Brain microvascular endothelial cell (primary cell): Measurements from ENCODE around the gene ST6GALNAC6.

Experiments
- DNase-seq: peaks from one replicate; pipeline ENCODE4 v3.0.0-alpha.2; 2020
- H3K27ac ChIP-seq: fragments of 250-450 bp; sonication (Bioruptor Pico); 2 replicates; pipeline ENCODE4 v1.5.1; 2020; ENCODE audit warnings: mild to moderate bottlenecking, moderate library complexity
- H3K27me3 ChIP-seq: fragments of 250-450 bp; sonication (Bioruptor Pico); replicated peaks from 2 replicates; pipeline ENCODE4 v1.5.1; 2020; ENCODE audit warnings: mild to moderate bottlenecking
- H3K36me3 ChIP-seq: fragments of 250-450 bp; sonication (Bioruptor Pico); replicated peaks from 2 replicates; pipeline ENCODE4 v1.5.1; 2020; ENCODE audit warnings: mild to moderate bottlenecking
- H3K4me3 ChIP-seq: 2 replicates; pipeline ENCODE4 v1.5.1; 2011; ENCODE audit warnings: low read depth, mild to moderate bottlenecking, control low read depth, low read length, moderate library complexity
- in situ Hi-C: cut with HindIII; loops from 2 replicates; pipeline ENCODE4 v1.10.0; 2017; ENCODE audit warnings: low sequenced_read_pairs, low pct_ligation_motif_present
- TF ChIP-seq, protein P1 (sequence below): IDR thresholded peaks from 2 replicates; pipeline ENCODE4 v1.5.1; 2011; ENCODE audit warnings: low read depth, mild to moderate bottlenecking, moderate library complexity, low read length, control low read depth, inconsistent platforms; ENCODE audit errors: missing control alignments

Gene ST6GALNAC6

DNA sequence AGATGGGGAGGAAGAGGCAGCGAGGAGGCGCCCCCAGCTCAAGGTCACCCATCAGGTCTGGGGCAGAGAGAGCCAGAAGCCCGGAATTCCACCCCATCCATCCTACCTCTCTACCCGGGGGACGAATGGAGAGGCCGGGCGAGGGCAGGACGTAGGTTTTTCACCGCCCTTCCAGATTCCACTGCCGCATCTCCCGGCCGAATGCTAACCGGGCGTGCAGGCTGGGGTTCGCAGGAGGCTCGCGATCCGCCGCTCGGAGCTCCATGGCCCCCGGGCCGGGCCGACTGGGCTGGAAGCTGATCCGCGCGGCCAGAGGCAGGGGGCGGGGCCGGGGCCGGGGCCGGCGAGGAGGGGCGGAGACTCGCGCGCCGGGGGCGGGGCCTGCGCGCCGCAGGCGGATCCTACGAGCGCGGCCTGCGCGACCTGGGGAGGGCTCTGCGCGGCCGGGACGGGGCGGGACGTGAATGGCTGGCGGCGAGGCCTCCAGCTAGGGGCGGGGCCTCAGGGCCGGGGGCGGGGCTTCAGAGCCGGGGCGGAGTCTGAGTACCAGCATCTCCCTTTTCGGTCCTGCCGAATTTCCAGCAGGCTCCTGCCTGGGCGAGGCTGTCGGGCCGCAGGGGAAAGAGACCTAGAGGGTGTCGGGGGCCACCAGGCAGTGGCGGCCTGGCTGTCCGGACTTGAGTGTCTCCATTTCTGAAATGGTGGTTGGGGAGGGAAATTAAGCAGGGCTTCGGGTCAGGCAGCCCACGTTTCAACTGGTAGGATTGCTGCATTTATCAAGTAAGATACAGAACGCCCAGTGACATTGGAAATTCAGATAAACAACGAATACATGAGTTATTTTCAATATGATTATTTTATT, 17.5 kb upstream of the ST6GALNAC6 start, which contains the start of gene ST6GALNAC4:
TSS of gene ST6GALNAC4 (minus strand) at position 322 of the 862 bp plus-strand sequence. CDS start 622 bp downstream, outside the sequence.
- in situ Hi-C loops: no loop called here
- TF ChIP-seq, protein P1, sequence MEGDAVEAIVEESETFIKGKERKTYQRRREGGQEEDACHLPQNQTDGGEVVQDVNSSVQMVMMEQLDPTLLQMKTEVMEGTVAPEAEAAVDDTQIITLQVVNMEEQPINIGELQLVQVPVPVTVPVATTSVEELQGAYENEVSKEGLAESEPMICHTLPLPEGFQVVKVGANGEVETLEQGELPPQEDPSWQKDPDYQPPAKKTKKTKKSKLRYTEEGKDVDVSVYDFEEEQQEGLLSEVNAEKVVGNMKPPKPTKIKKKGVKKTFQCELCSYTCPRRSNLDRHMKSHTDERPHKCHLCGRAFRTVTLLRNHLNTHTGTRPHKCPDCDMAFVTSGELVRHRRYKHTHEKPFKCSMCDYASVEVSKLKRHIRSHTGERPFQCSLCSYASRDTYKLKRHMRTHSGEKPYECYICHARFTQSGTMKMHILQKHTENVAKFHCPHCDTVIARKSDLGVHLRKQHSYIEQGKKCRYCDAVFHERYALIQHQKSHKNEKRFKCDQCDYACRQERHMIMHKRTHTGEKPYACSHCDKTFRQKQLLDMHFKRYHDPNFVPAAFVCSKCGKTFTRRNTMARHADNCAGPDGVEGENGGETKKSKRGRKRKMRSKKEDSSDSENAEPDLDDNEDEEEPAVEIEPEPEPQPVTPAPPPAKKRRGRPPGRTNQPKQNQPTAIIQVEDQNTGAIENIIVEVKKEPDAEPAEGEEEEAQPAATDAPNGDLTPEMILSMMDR: no peak
- H3K36me3 ChIP-seq: peaks cover 13% of the 10 kb centered on the region
- DNase-seq: peak; percentile 88
- H3K27ac ChIP-seq: no peak within 1 kb of the TSS
- H3K4me3 ChIP-seq: peak within 1 kb of the TSS; percentile 72
- no peaks in the 10 kb centered on the region for H3K27me3 ChIP-seq

DNA sequence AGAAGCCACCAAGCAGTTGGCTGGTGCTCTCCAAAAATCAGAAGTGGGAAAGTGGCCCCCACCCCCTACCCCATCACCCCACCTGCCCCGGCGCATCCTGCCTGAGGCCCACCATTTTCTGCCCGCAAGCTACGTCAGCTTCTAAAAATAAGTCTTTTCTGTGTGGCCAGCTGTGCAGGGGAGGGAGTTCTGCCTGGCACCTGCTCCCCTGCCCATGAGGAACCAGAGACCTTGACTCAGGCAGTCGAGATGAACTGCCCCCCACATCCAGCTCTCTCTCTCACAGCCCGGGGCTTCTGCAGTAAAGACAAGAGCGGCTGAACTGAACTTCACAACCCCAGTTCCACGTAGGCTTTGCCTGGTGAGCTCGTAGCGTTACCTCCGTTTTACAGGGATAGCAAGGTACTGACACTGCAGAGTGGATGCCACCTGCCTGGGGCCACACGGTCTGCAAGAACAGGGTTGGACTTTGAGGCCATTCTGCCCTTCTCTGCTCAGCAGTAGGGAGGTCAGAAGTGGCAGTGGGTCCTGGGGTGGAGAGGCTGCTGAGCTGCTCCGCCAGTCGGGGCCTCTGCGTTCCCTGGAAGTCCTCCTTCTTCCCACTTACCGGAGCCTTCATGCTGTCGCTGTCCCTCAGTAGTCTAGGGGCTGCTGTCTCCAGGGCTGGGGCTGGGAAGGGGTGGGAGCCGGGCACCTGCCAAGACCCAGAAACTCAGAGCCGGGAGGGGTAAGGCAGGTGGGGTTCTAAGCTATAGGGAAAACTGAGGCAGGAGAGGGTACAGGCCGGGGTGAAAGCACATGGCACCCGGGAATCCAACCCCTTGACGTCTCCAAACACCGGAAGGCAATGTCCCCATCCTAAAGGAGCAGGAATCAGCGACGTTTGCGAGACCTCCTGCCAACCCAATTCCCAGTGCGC, 16.7 kb upstream of the ST6GALNAC6 start:
- H3K27me3 ChIP-seq: no peaks in the 10 kb centered on the region
- TF ChIP-seq, protein P1: no peak
- in situ Hi-C loops: no loop called here
- H3K4me3 ChIP-seq: peak overlapping the region; percentile 72
- no peak for DNase-seq
- H3K36me3 ChIP-seq: peaks cover 22% of the 10 kb centered on the region
- H3K27ac ChIP-seq: no peak overlapping the region

DNA sequence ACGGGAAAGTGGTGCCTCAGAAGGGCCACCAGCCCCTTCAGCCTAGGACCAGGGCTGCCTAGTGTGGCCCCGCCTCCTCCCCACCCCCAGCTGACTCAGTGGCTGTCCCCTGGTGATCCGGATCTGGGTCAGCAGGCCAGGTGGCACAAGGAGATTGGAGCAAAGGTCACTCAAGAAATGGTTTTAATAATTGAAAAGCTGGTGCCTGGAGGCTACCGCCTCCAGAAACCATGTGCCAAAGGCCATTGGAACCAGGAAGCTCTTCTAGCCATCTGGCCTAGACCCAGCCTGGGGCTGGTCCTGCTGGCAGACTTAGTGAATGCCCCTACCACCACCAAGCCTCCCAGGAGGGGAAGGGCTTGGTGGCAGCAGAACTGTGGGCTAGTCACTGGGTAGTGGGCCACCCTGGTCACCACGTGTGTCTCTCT, 15.9 kb upstream of the ST6GALNAC6 start:
- no peak overlapping the region for H3K4me3 ChIP-seq
- peaks cover 24% of the 10 kb centered on the region for H3K36me3 ChIP-seq
- TF ChIP-seq, protein P1: no peak
- in situ Hi-C loops: no loop called here
- no peak overlapping the region for H3K27ac ChIP-seq
- no peak for DNase-seq
- H3K27me3 ChIP-seq: no peaks in the 10 kb centered on the region

DNA sequence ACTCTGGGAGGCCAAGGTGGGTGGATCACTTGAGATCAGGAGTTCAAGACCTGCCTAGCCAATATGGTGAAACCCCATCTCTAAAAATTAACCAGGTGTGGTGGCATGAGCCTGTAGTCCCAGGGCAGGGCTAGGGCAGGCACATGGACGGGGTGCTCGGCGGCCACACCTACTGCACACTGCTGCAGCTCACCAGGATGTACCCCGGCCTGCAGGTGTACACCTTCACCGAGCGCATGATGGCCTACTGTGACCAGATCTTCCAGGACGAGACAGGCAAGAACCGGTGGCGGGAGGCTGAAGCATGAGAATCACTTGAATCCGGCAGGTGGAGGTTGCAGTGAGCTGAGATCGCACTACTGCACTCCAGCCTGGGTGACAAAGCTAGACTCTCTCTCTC, 14.3 kb upstream of the ST6GALNAC6 start:
- no peak overlapping the region for H3K4me3 ChIP-seq
- H3K27ac ChIP-seq: no peak overlapping the region
- in situ Hi-C loops: no loop called here
- H3K27me3 ChIP-seq: no peaks in the 10 kb centered on the region
- peaks cover 30% of the 10 kb centered on the region for H3K36me3 ChIP-seq
- DNase-seq: no peak
- TF ChIP-seq, protein P1: no peak

DNA sequence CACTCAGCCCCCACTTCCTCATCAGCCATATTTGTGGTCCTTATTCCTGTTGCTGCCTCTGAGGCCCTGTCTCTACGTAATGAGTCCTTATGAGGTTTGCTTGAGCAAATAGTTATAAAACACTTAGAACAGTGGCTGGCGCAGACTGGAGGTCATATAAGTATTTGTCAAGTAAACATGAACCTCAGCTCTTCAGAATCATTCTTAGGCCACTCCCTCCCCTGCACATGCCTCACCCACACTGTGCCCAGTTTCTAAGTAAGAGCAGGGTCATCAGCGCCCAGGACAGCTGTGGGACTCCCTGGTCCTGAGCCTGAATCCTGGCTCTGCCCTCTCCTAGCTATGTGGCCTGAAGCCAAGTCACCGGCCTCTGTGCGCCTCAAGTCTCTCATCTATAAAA, 13.5 kb upstream of the ST6GALNAC6 start:
- Histone ChIP-seq H3K27me3 (no peaks in the 10 kb centered on the region), H3K27ac (no peak overlapping the region), H3K4me3 (no peak overlapping the region), H3K36me3 (peaks cover 32% of the 10 kb centered on the region)
- TF ChIP-seq, protein P1: no peak
- no peak for DNase-seq
- in situ Hi-C loops: no loop called here
